Right cardiac atrium (tissue), 5 donors: ENCODE data around the gene PROP1. TPM values are rescaled to one million over a fixed set of nuclear protein-coding genes. Genes with fewer than 3 reads are reported as not detected.
"Not testable (repeated sequence)": the region's sequence is repeated elsewhere in the genome, so short reads cannot be mapped to it uniquely, and the experiment has no call there.

Source experiments
- ATAC-seq, 2 donors: fragments of 200-7000 bp; cut with Tn5 transposase; one replicate each; pipeline versions ENCODE4 v1.8.0 to v1.9.1; 2020; ENCODE audit warnings: moderate library complexity in 2 of 2, mild to moderate bottlenecking in 1 of 2
- DNase-seq, 3 donors: peaks; one replicate each; pipeline ENCODE4 v3.0.0-alpha.2; 2020
- H3K27ac ChIP-seq: one replicate; pipeline ENCODE4 v1.5.1; 2013; ENCODE audit warnings: mild to moderate bottlenecking, low read length, control low read depth, moderate library complexity
- H3K27me3 ChIP-seq: one replicate; pipeline ENCODE4 v1.6.1; 2013; ENCODE audit not compliant: control insufficient read depth, insufficient read depth
- H3K4me1 ChIP-seq: one replicate; pipeline ENCODE4 v1.6.1; 2013; ENCODE audit warnings: low read length; ENCODE audit not compliant: control insufficient read depth, insufficient read depth
- H3K4me3 ChIP-seq: one replicate; pipeline ENCODE4 v1.5.1; 2013; ENCODE audit warnings: low read length, control low read depth
- H3K9me3 ChIP-seq: one replicate; pipeline ENCODE4 v1.6.1; 2013; ENCODE audit warnings: low read length; ENCODE audit not compliant: control insufficient read depth
- WGBS: extraction: QIAGEN DNeasy Blood & Tissue Kit; methylation state at CpG from one replicate; pipeline ENCODE4 v1.1.7; 2013; 5-methylcytosine and 5-hydroxymethylcytosine counted together
- intact Hi-C, 4 donors: fragments of 100-400 bp; cut with DNase I; formaldehyde crosslinking; loops; one replicate each; pipeline versions ENCODE4 v1.11.0 to v1.14.0; 2022 to 2023
- polyA plus RNA-seq: library from polyadenylated mRNA; stranded (reverse); fragments of 200-250 nt; gene quantifications from one replicate; pipeline ENCODE4 v1.2.3, GENCODE V29; 2013
- total RNA-seq, 4 donors: library from RNA; stranded (reverse); fragmentation: NEBNext Ultra II Directional; extraction: Animal tissue kit (Norgen Biotek cat#: 25700); gene quantifications; one replicate each; pipeline ENCODE4 v1.2.1, GENCODE V29; 2021
- donor health status: healthy with polysubstance abuse.
- donor health status: DM: no; HTN: yes; CAD: no.
- donor health status: DM: no; HTN: no; CAD: no.
- donor health status: DM: no; HTN: yes; CAD: no; lungs with severe emphysema.
- donor health status: DM: yes; HTN: yes; CAD: no.

Gene PROP1
- total and polyA plus RNA-seq, 5 donors = not detected

GRCh38 chr5:177964471-177964870, 31.6 kb downstream of the PROP1 start:
- H3K4me1 ChIP-seq = no peaks in the 10 kb centered on the region

GRCh38 chr5:177963966-177964365, 32.1 kb downstream of the PROP1 start:
- Histone ChIP-seq H3K4me1 (no peaks in the 10 kb centered on the region), H3K9me3 (no peaks in the 10 kb centered on the region), H3K4me3 (no peak overlapping the region), H3K27me3 (no peaks in the 10 kb centered on the region), H3K27ac (no peak overlapping the region)
- DNase-seq (no peak), ATAC-seq (no peak)
- 87% methylated on average over 14 of the region's 14 CpGs for WGBS
- intact Hi-C loops = no loop called here

More at GRCh38 chr5:177964471-177964870, 31.6 kb downstream of the PROP1 start:
- intact Hi-C loops = no loop called here
- 93% methylated on average over 12 of the region's 12 CpGs for WGBS
- DNase-seq (no peak), ATAC-seq (no peak)
- Histone ChIP-seq H3K9me3 (no peaks in the 10 kb centered on the region), H3K27me3 (no peaks in the 10 kb centered on the region), H3K4me3 (no peak overlapping the region), H3K27ac (no peak overlapping the region)

- ATAC-seq (no peak), DNase-seq (no peak)
- H3K9me3 ChIP-seq = no peaks in the 10 kb centered on the region
- no peak overlapping the region for H3K27ac ChIP-seq
- intact Hi-C loops = no loop called here
- H3K4me1 ChIP-seq = no peaks in the 10 kb centered on the region
- WGBS = 77% methylated on average over 9 of the region's 9 CpGs
- no peak overlapping the region for H3K4me3 ChIP-seq
- H3K27me3 ChIP-seq = no peaks in the 10 kb centered on the region
These were observed 36.7 kb downstream of the PROP1 start for GRCh38 chr5:177959315-177959714.

- WGBS = 68% methylated on average over 17 of the region's 17 CpGs
- Histone ChIP-seq H3K9me3 (no peaks in the 10 kb centered on the region), H3K27ac (no peak overlapping the region), H3K27me3 (no peaks in the 10 kb centered on the region), H3K4me3 (no peak overlapping the region), H3K4me1 (no peaks in the 10 kb centered on the region)
- DNase-seq (no peak), ATAC-seq (no peak)
- intact Hi-C loops = no loop called here
These were observed 37.3 kb downstream of the PROP1 start for GRCh38 chr5:177958696-177959095.

GRCh38 chr5:177957241-177957640, 38.8 kb downstream of the PROP1 start:
- 81% methylated on average over 7 of the region's 7 CpGs for WGBS
- H3K4me3 ChIP-seq = no peak overlapping the region
- DNase-seq (no peak), ATAC-seq (no peak)
- no peaks in the 10 kb centered on the region for H3K27me3 ChIP-seq
- H3K27ac ChIP-seq = no peak overlapping the region
- no peaks in the 10 kb centered on the region for H3K9me3 ChIP-seq
- H3K4me1 ChIP-seq = no peaks in the 10 kb centered on the region
- intact Hi-C loops = no loop called here

- H3K27me3 ChIP-seq, H3K4me3 ChIP-seq, DNase-seq, intact Hi-C loops, H3K27ac ChIP-seq, ATAC-seq, H3K9me3 ChIP-seq, H3K4me1 ChIP-seq: not testable (repeated sequence)
- WGBS = 97% methylated on average over 9 of the region's 11 CpGs
These were observed 42.9 kb downstream of the PROP1 start for GRCh38 chr5:177953101-177953500.

- H3K9me3 ChIP-seq, DNase-seq, H3K27ac ChIP-seq, H3K4me3 ChIP-seq, H3K4me1 ChIP-seq, intact Hi-C loops, ATAC-seq, H3K27me3 ChIP-seq: not testable (repeated sequence)
- 74% methylated on average over 6 of the region's 10 CpGs for WGBS
These were observed 46.4 kb downstream of the PROP1 start for GRCh38 chr5:177949656-177950055.

GRCh38 chr5:177949065-177949464, 47.0 kb downstream of the PROP1 start:
- intact Hi-C loops, H3K4me3 ChIP-seq, DNase-seq, H3K27me3 ChIP-seq, H3K27ac ChIP-seq, ATAC-seq, H3K9me3 ChIP-seq, H3K4me1 ChIP-seq: not testable (repeated sequence)
- no CpG with 5 or more reads among the region's 17 CpGs for WGBS

GRCh38 chr5:177947912-177948311, 48.1 kb downstream of the PROP1 start:
- H3K27me3 ChIP-seq, ATAC-seq, H3K27ac ChIP-seq, H3K4me1 ChIP-seq, H3K9me3 ChIP-seq, DNase-seq, H3K4me3 ChIP-seq, intact Hi-C loops: not testable (repeated sequence)
- 47% methylated on average over 10 of the region's 10 CpGs for WGBS

- H3K4me1 ChIP-seq, H3K27ac ChIP-seq, H3K27me3 ChIP-seq, H3K9me3 ChIP-seq, DNase-seq, intact Hi-C loops, H3K4me3 ChIP-seq, ATAC-seq: not testable (repeated sequence)
- 89% methylated on average over 11 of the region's 12 CpGs for WGBS
These were observed 50.3 kb downstream of the PROP1 start for GRCh38 chr5:177945601-177946283.

- DNase-seq, H3K27me3 ChIP-seq, H3K27ac ChIP-seq, intact Hi-C loops, H3K4me1 ChIP-seq, H3K4me3 ChIP-seq, H3K9me3 ChIP-seq, ATAC-seq: not testable (repeated sequence)
- 96% methylated on average over 13 of the region's 13 CpGs for WGBS
These were observed 50.9 kb downstream of the PROP1 start for GRCh38 chr5:177945145-177945544.
